A549 (cell line): Measurements from ENCODE around the gene NUDT17.

Source experiments
- CTCF ChIP-seq: fragments of >200 bp; sonication (Bioruptor Twin); formaldehyde crosslinking; IDR thresholded peaks from 3 replicates; pipeline ENCODE4 v1.5.1; 2016
- MAX ChIP-seq: IDR thresholded peaks from 2 replicates; pipeline ENCODE4 v1.6.1; 2012
- MAZ ChIP-seq: fragments of 150-350 bp; IDR thresholded peaks from 2 replicates; pipeline ENCODE4 v1.6.1; 2014; ENCODE audit warnings: antibody characterized with exemption, low read depth, low read length, borderline replicate concordance
- MYC ChIP-seq: IDR thresholded peaks from 2 replicates; pipeline ENCODE4 v1.6.1; 2012; ENCODE audit warnings: mild to moderate bottlenecking, inconsistent platforms, low read length, improper control_type of control experiment, borderline replicate concordance

- no peak for TF ChIP-seq MYC
- TF ChIP-seq MAZ = no peak
- no peak for TF ChIP-seq MAX
- TF ChIP-seq CTCF = no peak
Measured at GRCh38 chr1:145857170-145857569, 11.7 kb downstream of the NUDT17 start.
